ENCODE results near the gene SLC23A2. TPM values are rescaled to one million over a fixed set of nuclear protein-coding genes. Genes with fewer than 3 reads are reported as not detected.

The SLC23A2 gene
- total RNA-seq, 1 experiment from 2014 or later, result 24.0 TPM

GRCh38 chr20:4829514-4830215 lies 171.6 kb downstream of the SLC23A2 start:
- H3K27ac Mint-ChIP-seq (ENCODE audit: low read depth, unreplicated experiment), result no peak overlapping the region
- peaks cover 12% of the 10 kb centered on the region for H3K27me3 Mint-ChIP-seq (ENCODE audit: insufficient read depth, unreplicated experiment)
- no peak overlapping the region for H3K4me3 Mint-ChIP-seq (ENCODE audit: unreplicated experiment)
- peaks cover 8% of the 10 kb centered on the region for H3K9me3 Mint-ChIP-seq (ENCODE audit: unreplicated experiment)
- H3K36me3 Mint-ChIP-seq (ENCODE audit: insufficient read depth, unreplicated experiment), result no peaks in the 10 kb centered on the region
- ChIA-PET POLR2A (no interaction called here), CTCF (interaction anchor here (0.6 to 1.8 kb wide), 2 partner anchors 9 to 66 kb away, joined by 3 to 5 read pairs; no protein-coding TSS in a partner anchor)
- intact Hi-C loops (cut with micrococcal nuclease), result no loop called here
- no peak for DNase-seq (ENCODE audit: unreplicated experiment)
- no TSS peak for BruUV-seq (replicated peaks)
- no peaks in the 10 kb centered on the region for H3K4me1 Mint-ChIP-seq (ENCODE audit: insufficient read depth, unreplicated experiment)
- no peak for TF ChIP-seq CTCF (IDR thresholded peaks at IDR 0.05; ENCODE audit: unreplicated experiment)

- H3K36me3 Mint-ChIP-seq (ENCODE audit: insufficient read depth, unreplicated experiment), result no peaks in the 10 kb centered on the region
- ChIA-PET POLR2A (no interaction called here), CTCF (interaction anchor here (1.8 kb wide), 1 partner anchor 8 kb away, joined by 5 read pairs; no protein-coding TSS in a partner anchor)
- peaks cover 15% of the 10 kb centered on the region for H3K27me3 Mint-ChIP-seq (ENCODE audit: insufficient read depth, unreplicated experiment)
- no peak for TF ChIP-seq CTCF (IDR thresholded peaks at IDR 0.05; ENCODE audit: unreplicated experiment)
- BruUV-seq (replicated peaks), result no TSS peak
- intact Hi-C loops (cut with micrococcal nuclease), result no loop called here
- H3K4me3 Mint-ChIP-seq (ENCODE audit: unreplicated experiment), result no peak overlapping the region
- DNase-seq (ENCODE audit: unreplicated experiment), result no peak
- H3K9me3 Mint-ChIP-seq (ENCODE audit: unreplicated experiment), result peaks cover 8% of the 10 kb centered on the region
- H3K4me1 Mint-ChIP-seq (ENCODE audit: insufficient read depth, unreplicated experiment), result no peaks in the 10 kb centered on the region
- H3K27ac Mint-ChIP-seq (ENCODE audit: low read depth, unreplicated experiment), result no peak overlapping the region
Observed at GRCh38 chr20:4828830-4829513, 172.3 kb downstream of the SLC23A2 start.

GRCh38 chr20:4821590-4821989 lies 179.7 kb downstream of the SLC23A2 start:
- H3K4me1 Mint-ChIP-seq (ENCODE audit: insufficient read depth, unreplicated experiment), result no peaks in the 10 kb centered on the region
- DNase-seq (ENCODE audit: unreplicated experiment), result no peak
- H3K27me3 Mint-ChIP-seq (ENCODE audit: insufficient read depth, unreplicated experiment), result peaks cover 28% of the 10 kb centered on the region
- intact Hi-C loops (cut with micrococcal nuclease), result no loop called here
- ChIA-PET CTCF (interaction anchor here (0.5 to 1.2 kb wide), 3 partner anchors 8 to 164 kb away, joined by 3 to 5 read pairs (median 3); no protein-coding TSS in a partner anchor), POLR2A (no interaction called here)
- H3K9me3 Mint-ChIP-seq (ENCODE audit: unreplicated experiment), result no peaks in the 10 kb centered on the region
- no peak overlapping the region for H3K27ac Mint-ChIP-seq (ENCODE audit: low read depth, unreplicated experiment)
- H3K4me3 Mint-ChIP-seq (ENCODE audit: unreplicated experiment), result no peak overlapping the region
- no peak for TF ChIP-seq CTCF (IDR thresholded peaks at IDR 0.05; ENCODE audit: unreplicated experiment)
- no peaks in the 10 kb centered on the region for H3K36me3 Mint-ChIP-seq (ENCODE audit: insufficient read depth, unreplicated experiment)
- no TSS peak for BruUV-seq (replicated peaks)

- intact Hi-C loops (cut with micrococcal nuclease), result no loop called here
- Mint-ChIP-seq H3K27ac (ENCODE audit: low read depth, unreplicated experiment) (no peak overlapping the region), H3K4me3 (ENCODE audit: unreplicated experiment) (no peak overlapping the region), H3K36me3 (ENCODE audit: insufficient read depth, unreplicated experiment) (no peaks in the 10 kb centered on the region), H3K4me1 (ENCODE audit: insufficient read depth, unreplicated experiment) (no peaks in the 10 kb centered on the region), H3K9me3 (ENCODE audit: unreplicated experiment) (no peaks in the 10 kb centered on the region), H3K27me3 (ENCODE audit: insufficient read depth, unreplicated experiment) (peaks cover 28% of the 10 kb centered on the region)
- DNase-seq (ENCODE audit: unreplicated experiment), result peak; percentile 21
- BruUV-seq (replicated peaks), result no TSS peak
- POLR2A ChIA-PET, result no interaction called here
- TF ChIP-seq CTCF (IDR thresholded peaks at IDR 0.05; ENCODE audit: unreplicated experiment), result no peak
- CTCF ChIA-PET, result interaction anchor here (0.5 to 1.2 kb wide), 3 partner anchors 9 to 14 kb away, joined by 3 to 5 read pairs (median 5); no protein-coding TSS in a partner anchor
Observed at GRCh38 chr20:4820806-4821518, 180.3 kb downstream of the SLC23A2 start.

Measured in MCF 10A (cell line).